NCI-H345 treated with DMSO at 0.1 percent for 48 hours (cell line): ENCODE data around the gene ALPI.
"Not testable (repeated sequence)": the region's sequence is repeated elsewhere in the genome, so short reads cannot be mapped to it uniquely, and the experiment has no call there.

Experiments used
- DNase-seq: peaks from one replicate; lab custom pipeline; 2025; ENCODE audit not compliant: unreplicated experiment; lab: John Stamatoyannopoulos, UW

The ALPI gene

GRCh38 chr2:232441922-232442321, 14.0 kb upstream of the ALPI start:
- not testable (repeated sequence) for DNase-seq

- not testable (repeated sequence) for DNase-seq
Observed at GRCh38 chr2:232442431-232442830, 13.5 kb upstream of the ALPI start.

GRCh38 chr2:232443047-232443446, 12.9 kb upstream of the ALPI start:
- not testable (repeated sequence) for DNase-seq

- not testable (repeated sequence) for DNase-seq
Observed at GRCh38 chr2:232443669-232444408, 12.1 kb upstream of the ALPI start.

GRCh38 chr2:232444409-232445148, 11.4 kb upstream of the ALPI start:
- peak; percentile 2 for DNase-seq

GRCh38 chr2:232445149-232445885, 10.6 kb upstream of the ALPI start:
- not testable (repeated sequence) for DNase-seq

GRCh38 chr2:232446266-232446777, 9.6 kb upstream of the ALPI start:
- DNase-seq: not testable (repeated sequence)

DNA sequence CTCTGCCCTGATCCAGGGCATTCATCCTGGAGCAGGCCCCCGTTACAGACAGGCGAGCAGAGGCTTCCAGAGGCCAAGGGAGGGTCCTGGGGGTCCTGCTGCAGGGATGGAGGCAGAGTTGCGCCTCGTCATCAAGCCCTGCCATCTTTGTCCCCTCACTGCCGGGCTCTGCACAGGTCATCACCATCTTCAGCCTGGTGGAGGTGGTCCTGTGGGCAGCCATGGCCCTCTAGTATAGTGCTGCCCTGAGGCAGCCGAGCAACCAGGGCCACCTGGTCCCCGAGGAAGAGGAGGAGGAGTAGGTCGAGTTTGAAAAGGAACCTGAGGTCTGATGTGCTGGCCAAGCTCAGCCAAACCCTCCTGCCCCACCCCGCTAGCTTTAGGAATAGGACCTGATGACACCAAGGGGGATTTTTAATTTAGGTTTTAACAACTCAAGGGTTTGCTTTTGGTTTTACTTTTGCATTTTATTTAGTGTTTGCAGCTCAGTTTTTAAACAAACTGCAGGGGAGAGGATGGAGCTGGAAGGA, 8.8 kb upstream of the ALPI start:
- DNase-seq: no peak

DNA sequence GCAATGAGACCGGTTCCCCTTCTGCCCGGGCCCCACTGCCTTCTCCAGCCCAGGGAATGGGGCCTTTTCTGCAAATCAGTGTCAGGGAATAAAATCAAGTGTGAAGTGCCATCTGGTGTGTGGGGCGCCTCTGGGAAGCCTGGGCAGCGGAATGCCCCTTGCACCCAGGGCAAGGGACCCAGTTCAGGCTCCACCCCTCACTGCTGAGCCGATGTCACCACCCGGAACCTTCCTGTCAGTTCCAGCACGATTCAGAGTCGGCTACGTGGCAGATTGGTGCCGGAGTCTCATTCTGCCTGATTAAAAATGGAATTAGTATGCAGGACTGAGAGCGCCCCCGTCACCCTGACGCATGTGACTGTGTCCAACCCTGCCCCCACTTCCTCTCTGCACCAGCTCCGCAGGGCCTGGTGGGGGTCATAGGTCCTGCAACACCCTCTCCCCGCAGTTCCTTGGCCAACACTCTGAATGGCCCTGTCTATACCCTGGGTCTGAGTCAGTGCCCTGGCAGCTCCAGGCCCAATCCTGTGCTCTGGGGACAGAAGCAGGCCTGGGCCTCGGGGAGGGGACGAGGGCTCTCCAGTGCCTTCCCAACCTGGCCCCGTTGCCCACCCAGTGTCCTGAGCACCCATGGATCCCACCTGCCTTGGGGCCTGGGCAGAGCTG, 8.2 kb upstream of the ALPI start:
- DNase-seq: no peak

- no peak for DNase-seq
Observed at GRCh38 chr2:232448304-232448690, 7.7 kb upstream of the ALPI start.

- DNase-seq: no peak
Observed at GRCh38 chr2:232449964-232450363, 6.0 kb upstream of the ALPI start.

DNA sequence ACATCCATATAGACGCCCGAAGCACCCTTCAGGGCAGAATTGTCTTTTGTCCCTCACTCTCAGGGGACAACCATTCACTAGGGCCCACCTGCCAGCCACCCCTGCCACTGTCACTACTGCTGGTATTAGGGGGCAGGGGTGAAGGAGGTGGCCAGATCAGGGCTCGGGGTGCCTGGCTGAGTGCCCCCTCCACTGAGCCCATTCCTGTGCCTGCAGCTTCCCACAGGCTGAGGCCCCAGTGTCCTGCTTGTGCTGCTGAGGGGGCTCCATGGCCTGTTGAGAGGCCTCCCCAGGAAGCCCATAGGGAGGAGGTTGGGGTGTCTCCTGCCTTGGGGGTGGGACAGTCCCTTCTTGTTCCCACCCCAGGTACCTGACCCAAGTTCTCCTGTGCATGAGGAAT, 4.3 kb upstream of the ALPI start:
- DNase-seq: not testable (repeated sequence)

- no peak for DNase-seq
Observed at GRCh38 chr2:232454630-232455029, 1.3 kb upstream of the ALPI start.

- DNase-seq: no peak
Observed at GRCh38 chr2:232456296-232457120, 555 bp downstream of the ALPI start.

- no peak for DNase-seq
Observed at GRCh38 chr2:232457121-232458011, 1.4 kb downstream of the ALPI start.

DNA sequence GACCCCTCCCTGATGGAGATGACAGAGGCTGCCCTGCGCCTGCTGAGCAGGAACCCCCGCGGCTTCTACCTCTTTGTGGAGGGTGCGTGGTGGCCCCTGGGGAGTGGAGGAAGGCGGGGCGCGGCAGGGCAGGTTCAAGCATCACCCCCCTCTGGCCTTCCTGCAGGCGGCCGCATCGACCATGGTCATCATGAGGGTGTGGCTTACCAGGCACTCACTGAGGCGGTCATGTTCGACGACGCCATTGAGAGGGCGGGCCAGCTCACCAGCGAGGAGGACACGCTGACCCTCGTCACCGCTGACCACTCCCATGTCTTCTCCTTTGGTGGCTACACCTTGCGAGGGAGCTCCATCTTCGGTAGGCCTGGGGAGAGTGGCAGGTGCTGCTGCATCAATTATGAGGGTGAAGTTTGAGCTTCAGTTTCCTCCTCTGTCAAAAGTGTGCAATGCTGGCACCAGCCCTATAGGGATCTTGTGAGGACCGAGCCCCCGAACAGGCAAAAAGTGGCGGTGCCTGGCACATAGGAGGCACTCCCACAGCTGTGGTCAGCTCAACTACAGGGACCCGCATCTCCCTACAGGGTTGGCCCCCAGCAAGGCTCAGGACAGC, 2.2 kb downstream of the ALPI start:
- no peak for DNase-seq

GRCh38 chr2:232458661-232459418, 2.9 kb downstream of the ALPI start:
- no peak for DNase-seq
